NCI-H2196 treated with DMSO at 0.1 percent for 48 hours (cell line): ENCODE measurements around the gene BCKDK.

Source experiments
- DNase-seq: peaks from one replicate; lab custom pipeline; 2025; ENCODE audit not compliant: unreplicated experiment; lab: John Stamatoyannopoulos, UW

Gene BCKDK

DNA sequence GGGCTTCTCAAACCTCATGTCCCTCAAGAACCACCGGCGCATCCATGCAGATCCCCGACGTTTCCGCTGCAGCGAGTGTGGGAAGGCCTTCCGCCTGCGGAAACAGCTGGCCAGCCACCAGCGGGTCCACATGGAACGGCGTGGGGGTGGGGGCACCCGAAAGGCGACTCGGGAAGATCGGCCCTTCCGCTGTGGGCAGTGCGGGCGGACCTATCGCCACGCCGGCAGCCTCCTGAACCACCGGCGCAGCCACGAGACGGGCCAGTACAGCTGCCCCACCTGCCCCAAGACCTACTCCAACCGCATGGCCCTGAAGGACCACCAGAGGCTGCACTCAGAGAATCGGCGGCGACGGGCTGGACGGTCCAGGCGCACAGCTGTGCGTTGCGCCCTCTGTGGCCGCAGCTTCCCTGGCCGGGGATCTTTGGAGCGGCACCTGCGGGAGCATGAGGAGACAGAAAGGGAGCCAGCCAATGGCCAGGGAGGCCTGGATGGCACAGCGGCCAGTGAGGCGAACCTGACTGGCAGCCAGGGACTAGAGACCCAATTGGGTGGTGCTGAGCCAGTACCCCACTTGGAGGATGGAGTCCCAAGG, 28.1 kb upstream of the BCKDK start:
- DNase-seq, result no peak

GRCh38 chr16:31080756-31081419, 27.3 kb upstream of the BCKDK start:
- no peak for DNase-seq

GRCh38 chr16:31081428-31082351, 26.5 kb upstream of the BCKDK start:
- DNase-seq, result no peak

- DNase-seq, result no peak
These were observed 25.7 kb upstream of the BCKDK start for GRCh38 chr16:31082368-31083045.

GRCh38 chr16:31083081-31083480, 25.1 kb upstream of the BCKDK start:
- no peak for DNase-seq

DNA sequence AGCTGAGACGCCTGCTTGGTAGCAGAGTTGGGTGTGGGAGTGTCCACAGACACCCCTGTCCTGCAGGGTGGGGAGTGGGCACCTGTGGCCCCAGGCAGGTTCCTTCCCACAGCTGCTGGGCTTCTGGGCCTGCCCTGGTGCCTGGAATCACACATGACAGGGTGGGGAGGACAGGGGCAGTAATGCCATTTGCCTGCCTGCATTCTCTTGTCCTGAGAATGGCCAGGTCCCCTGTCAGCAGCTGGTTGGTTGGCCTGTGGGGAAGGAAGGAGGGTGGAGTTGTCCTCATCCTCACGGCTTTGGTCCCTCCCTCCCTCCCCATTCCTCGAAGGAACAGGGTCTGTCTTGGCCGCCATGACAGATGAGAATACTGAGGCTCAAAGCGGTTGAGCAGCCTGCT, 24.6 kb upstream of the BCKDK start:
- no peak for DNase-seq

- no peak for DNase-seq
These were observed 24.2 kb upstream of the BCKDK start for GRCh38 chr16:31083981-31084380.

- DNase-seq, result no peak
These were observed 23.4 kb upstream of the BCKDK start for GRCh38 chr16:31084584-31085302.

DNA sequence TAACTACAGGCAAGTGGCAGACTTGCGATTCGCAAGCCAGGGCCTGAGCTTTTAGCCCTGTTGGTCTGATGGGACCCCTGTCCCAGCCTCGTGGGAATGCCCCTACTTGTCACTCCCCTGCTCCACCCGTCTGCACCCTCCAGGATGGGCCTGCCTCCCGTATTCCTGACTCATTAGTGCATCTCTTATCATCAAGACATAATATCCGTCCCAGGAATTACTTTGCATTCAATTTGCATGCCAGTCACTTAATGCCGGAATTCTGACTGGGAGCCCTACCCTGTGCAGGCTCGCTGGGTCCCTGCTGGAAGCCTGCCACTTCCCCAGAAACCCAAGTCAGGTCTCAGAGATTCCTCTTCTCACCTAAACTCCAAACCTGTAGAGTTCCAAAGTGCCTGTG, 22.8 kb upstream of the BCKDK start:
- no peak for DNase-seq

DNA sequence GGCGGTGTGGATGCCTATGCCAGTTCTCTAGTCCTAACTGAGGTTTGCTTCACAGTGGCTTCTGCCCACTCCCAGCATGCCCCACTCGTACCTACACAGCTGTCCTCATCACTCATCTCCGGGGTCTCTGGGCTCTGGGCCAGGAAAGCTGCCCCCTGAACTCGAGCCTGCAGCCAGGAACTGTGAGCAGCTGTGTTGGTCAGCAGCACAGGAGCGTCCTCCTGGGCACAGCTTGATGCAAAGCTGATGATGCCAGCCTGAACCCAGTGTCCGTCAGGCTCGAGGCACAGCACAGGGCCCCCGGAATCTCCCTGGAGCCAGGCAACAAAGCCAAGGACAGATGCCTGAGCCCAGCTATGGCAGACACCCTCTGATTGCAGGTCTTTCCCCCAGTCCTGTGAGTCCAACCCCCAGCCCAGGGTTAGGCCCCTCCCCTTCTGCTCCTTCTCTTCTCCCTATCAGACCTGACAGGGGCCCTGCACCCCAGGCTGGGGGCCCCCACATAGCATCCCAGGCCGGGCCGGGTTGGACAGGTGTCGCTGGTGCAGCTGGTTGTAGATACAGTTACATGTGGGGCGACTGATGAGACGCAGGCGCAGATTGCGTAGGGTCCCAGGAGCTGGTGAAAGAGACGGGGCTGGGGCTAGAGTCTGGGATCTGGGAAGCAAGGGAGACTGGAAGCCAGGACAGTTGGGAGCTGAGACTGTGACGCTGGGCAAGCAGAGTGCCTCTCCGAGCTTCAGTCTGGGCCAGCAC, 22.1 kb upstream of the BCKDK start:
- DNase-seq, result no peak

- DNase-seq, result no peak
These were observed 21.6 kb upstream of the BCKDK start for GRCh38 chr16:31086629-31086906.

- DNase-seq, result no peak
These were observed 20.7 kb upstream of the BCKDK start for GRCh38 chr16:31087481-31087880.

DNA sequence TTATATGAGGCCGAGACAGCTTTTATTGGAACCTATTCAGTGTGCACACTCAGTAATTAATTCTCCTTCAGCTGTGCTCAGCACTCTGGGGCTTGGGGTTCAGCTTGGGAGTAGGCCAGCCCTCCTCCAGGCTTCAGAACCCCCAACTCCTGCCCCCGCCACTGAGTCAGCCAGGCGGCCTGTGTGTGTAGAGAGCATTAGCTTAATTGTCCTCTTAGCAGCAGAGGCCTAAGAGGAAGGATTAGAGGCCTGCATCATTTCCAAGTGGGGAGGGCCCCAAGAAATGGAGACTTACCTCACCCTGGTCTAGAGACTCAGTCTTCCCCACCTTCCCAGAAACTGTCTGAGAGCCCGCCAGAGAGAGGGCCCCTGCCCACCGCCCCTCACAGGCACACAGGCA, 20.2 kb upstream of the BCKDK start:
- no peak for DNase-seq

- DNase-seq, result no peak
These were observed 19.6 kb upstream of the BCKDK start, which contains the start of gene PRSS53 for GRCh38 chr16:31088459-31089183. PRSS53 (minus strand) TSS chr16:31088943; CDS start chr16:31088809, 134 bp downstream.

GRCh38 chr16:31089199-31089598, 19.0 kb upstream of the BCKDK start:
- DNase-seq, result no peak

GRCh38 chr16:31090540-31090939, 17.6 kb upstream of the BCKDK start:
- DNase-seq, result no peak

DNA sequence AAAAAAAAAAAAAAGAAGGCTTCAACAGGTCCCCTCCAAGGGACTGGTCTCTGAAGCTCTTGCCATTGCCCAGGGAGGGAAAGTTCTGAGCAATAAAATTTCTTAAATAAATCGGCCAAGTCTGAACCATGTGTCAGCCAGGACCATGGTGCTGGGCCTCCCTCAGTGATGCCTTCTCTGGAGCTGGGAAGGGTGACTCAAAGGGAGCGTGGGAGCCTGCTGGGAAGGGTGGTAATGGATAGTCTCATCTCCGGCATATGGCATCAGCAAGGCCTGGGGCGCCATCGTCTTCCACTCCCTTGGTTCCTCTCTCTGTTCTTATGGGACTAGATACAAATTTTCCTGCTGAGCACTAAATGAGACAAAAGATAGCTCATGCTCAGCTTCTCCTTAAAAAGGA, 15.9 kb upstream of the BCKDK start:
- DNase-seq, result no peak

DNA sequence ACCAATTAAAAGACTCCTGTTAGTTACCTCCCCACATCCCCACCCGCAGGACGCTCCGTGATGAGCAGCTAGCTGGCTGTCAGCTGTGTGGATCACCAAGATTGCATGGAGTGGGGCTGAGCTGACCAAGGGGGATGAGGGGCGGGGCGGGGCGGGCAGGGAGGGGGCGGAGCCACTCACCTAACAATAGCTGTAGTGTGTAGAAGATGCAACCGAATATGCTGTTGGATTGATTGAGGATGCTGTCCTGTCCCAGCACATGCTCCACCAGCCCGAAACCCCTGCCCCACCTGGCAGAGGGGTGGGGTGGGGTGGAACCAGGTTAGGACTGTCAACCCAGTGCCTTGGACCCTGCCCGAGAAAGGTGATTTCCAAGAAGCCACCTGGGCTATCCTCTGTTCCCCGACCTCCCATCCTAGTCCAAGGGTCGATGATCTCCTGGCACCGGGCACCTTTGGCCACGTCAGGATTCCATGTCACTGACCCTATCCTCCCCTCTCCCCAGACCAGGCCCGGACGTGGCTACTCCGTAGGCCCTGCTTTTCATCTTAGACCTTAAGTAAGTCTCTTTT, 15.0 kb upstream of the BCKDK start:
- DNase-seq, result peak; percentile 31

DNA sequence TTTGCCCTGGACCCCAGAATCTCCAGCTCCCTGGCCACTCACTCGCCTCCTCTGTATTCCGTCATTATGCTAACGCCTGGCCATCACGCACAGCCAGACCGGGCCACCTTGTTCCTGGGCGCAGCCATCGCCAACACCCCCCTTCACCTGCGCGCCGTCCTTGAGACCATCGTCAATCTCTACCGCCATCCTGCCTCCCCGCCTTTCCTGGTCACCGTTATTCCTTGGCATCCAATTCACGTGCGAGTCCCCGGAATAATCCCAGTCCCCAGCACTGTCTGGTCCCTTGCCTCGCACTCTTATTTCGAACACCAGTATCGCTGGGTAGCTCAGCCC, 14.1 kb upstream of the BCKDK start:
- DNase-seq, result no peak
